GM21786 (cell line): ENCODE data around the gene ARRB1.
"Not testable (repeated sequence)": the region's sequence is repeated elsewhere in the genome, so short reads cannot be mapped to it uniquely, and the experiment has no call there.

Experiments
- ATAC-seq: cut with Tn5 transposase; IDR thresholded peaks from one replicate; pipeline ENCODE4 v1.9.1; 2021; ENCODE audit not compliant: unreplicated experiment

ARRB1 gene

DNA sequence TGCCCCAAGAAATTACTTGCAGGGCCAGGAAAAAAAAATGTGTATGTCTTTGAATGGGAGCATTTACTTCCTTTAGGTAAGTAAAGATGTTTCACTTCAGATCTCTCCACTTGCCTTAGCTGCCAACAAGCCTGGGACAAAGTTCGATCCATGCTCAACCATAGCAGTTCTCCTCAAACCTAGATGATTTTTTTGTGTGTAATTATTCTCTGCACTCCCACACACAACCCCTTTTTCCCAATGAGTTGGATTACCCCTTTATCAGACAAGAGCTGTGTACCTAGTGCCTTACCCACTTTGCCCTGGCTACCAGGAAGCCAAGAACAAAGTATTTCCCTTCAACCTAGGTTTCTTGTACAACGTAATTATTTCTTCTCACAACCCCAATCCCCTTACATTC, 75.3 kb downstream of the ARRB1 start:
- no peak for ATAC-seq

DNA sequence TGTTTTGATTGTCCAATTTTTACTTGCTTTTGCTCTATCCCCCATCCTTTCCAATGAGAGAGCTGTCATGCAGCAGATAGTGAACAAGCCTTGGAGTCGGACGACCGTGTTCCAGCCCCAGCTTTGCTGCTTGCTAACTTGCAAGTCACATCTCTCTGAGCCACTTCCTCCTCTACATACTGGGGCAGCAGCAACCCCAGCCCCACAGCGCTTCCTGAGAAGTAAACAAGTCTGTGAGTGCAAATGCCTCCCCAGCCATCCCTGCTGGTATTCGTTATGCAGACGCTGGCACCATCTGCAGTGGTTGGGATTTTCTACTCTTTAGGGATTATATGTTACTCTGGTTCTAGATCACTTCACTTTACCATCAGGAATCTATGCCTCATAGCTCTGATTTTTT, 75.9 kb downstream of the ARRB1 start:
- no peak for ATAC-seq

DNA sequence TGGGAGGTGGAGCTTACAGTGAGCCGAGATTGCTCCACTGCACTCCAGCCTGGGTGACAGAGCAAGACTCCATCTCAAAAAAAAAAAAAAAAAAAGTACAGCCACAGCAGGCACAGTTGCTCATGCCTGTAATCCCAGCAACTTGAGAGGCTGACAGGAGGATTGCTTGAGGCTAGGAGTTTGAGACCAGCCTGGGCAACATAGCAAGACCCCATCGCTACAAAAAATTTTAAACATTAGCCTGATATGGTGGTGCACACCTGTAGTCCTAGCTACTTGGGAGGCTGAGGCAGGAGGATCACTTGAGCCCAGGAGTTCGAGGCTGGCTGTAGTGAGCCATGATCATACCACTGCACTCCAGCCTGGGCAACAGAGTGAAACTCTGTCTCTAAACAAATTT, 76.7 kb downstream of the ARRB1 start:
- not testable (repeated sequence) for ATAC-seq

DNA sequence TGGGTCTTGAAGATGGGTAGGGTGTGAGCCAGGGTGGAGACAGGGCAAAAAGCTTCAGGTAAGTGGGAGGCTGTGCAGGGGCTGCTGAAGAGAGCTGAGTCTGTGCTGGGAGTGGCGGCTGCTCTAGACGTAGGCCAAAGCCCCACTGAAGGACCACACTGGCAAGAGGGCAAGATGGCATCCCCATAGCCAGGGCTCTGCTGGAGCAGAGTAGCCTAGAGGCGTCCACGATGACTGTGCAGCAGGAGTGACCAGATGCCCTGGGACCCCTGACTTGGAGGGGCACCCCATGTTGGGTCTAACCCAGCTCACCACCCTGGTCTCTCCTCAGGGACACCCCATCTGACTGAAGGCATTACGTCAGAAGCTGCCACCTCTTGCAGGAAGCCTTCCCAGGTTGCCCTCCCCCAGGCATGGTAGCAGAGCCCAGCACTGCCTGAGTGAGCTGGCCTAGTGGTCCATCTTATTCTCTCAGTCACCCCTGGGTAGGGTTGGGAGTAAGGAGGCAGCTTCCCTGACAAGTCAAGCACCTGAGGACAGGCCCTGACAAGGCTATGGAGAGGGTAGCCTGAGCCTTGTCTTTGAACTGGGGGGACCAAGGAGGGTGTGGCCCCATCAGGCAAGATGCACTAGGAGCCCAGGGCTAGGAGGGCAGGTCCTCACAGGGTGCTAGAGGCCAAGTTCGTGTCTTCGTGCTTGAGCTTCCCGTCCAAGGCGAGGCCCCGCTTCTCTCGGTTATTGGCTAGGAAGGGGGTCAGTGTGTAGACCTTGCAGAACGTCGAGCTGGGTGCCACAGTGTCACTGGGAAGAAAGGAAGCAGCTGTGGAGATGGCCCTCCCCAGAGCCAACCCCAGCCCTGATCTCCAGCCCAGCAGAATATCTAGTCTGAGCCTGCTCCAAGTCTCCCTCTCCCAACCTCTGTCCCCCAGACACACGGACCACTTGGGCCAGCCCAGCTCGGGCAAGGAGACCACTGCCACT, 77.8 kb downstream of the ARRB1 start:
- no peak for ATAC-seq

DNA sequence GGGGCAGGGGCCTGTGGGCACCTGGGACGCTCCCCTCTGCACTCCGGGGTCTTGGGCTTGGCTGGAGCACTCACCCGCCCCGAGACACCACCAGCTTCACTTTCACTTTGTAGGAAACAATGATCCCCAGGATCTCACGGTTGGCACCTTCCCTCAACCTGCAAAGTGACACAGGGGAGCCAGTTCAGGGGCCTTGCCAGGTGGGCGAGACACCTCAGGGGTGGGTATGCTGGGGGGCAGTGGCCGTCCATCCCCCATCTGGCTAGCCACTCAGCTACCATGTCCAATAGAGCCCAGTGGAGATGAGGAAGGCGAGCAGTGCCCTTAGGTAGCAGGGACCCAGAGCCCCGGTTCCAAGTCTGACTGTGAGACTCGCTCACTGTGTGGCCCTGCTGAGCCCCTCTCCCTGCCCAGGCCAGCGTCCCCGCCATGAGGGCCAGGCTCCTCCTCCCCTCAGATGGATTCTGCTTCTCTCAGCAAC, 78.6 kb downstream of the ARRB1 start:
- ATAC-seq: no peak

DNA sequence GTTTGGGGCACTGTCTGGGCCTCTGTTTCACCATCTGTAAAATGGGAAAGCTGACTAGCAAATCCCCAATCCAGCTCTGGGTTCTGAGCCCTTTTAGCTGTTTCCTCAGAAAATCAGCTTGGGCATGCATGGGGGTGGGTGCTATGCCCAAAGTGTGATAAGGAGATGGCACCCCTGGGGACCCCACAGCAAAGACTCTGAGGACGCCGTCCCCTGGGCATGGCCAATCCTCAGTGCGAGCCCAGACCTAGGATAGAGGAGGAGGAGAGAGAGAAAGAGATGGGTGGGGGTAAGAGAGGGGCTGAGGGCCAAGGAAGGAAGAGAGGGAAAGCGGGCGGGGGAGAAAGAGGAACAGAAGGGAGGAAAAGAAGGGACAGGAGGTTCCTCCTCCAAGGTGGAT, 79.1 kb downstream of the ARRB1 start:
- ATAC-seq: no peak

DNA sequence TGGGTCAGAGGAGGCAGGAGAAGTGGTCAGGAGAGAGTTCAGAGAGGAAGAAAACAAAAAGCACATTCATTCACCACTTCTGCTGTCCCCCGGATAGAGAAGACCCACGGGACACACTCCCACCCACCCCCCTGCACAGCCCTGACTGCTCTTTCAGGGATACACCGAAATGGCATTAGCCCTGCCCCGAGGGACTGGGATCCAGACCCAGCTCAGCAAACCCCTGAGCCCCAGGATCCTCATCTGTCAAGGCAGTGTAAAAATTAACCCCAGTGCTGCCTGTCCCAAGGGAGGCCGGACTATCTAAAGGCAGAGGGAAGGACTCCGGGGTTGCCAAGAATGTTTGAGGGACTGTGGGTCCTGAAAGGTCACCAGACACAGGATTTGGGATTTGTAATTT, 79.7 kb downstream of the ARRB1 start:
- no peak for ATAC-seq

- ATAC-seq: no peak
Measured at GRCh38 chr11:75270896-75271418, 80.5 kb downstream of the ARRB1 start.

- ATAC-seq: no peak
Measured at GRCh38 chr11:75269896-75270295, 81.6 kb downstream of the ARRB1 start.

- no peak for ATAC-seq
Measured at GRCh38 chr11:75269367-75269660, 82.1 kb downstream of the ARRB1 start.

DNA sequence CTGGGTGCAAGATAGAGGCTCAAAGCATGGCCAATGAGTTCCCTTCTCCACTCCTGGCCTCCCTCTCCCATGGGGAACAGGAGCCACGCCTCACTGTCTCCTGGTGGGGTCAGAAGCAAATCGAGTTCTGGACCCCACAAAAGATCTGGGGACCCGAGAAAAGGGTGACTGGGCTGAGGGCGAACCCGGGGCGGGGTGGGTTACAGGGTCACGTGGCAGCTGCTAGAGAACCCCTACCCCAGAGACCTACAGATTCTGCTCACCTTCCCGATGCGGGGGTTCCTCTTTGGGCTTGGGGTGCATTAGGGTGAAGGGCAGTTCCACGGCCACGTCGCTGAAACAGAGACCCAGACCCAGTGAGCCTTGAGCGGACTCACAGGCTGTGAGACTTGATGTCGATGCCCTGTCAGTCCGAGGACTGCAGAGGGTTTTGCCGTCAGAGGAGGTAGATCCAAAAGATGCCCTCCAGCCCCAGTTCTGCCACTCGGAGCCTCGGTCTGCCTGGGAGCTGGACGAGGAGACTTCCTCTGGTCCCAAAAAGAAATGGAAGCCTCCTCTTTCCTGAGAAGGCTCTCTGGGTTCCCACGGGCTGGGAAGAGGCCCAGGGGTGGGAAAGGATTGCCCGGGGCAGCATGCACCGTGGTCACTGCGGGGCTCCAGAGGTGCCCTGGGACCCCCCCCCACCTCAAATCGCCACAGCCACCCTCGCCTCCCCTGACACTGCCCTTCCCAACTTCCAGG, 82.7 kb downstream of the ARRB1 start:
- no peak for ATAC-seq

DNA sequence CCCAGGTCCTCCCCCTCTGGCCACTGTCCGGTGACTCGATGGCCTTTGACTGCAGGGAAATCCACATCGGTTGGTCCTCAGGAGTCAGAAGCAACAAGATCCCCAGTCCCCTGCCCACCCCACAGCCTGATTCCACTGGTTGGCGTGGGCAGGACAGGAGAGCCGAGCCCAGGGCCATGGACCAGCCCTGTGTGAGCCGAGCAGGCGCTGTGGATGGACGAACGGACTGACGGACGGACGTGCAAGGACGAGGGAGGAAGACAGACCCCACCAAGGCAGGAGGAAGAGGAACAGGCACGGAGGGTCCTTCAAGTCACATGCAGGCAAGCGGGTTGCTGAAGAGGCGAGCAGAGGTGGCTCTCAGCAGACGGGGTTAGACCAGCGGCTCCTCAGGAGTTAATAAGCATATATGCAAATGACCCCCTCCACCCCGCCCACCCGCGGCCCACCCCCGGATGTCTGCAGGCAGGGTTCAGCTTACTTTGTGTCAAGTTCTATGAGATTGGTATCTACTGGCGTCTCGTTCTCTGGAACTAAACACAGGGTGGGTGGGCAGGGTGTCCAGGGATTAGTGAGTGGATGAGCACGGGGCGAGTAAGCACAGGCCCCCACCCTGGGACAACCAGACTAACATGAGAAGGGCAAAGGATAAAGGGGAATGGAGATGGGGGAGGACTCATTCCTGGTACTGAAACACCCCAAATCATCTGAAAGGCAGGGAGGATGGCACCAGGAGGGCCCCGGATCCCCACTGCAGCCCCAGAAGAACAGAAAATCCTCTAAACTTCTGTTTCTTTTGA, 84.1 kb downstream of the ARRB1 start:
- no peak for ATAC-seq

DNA sequence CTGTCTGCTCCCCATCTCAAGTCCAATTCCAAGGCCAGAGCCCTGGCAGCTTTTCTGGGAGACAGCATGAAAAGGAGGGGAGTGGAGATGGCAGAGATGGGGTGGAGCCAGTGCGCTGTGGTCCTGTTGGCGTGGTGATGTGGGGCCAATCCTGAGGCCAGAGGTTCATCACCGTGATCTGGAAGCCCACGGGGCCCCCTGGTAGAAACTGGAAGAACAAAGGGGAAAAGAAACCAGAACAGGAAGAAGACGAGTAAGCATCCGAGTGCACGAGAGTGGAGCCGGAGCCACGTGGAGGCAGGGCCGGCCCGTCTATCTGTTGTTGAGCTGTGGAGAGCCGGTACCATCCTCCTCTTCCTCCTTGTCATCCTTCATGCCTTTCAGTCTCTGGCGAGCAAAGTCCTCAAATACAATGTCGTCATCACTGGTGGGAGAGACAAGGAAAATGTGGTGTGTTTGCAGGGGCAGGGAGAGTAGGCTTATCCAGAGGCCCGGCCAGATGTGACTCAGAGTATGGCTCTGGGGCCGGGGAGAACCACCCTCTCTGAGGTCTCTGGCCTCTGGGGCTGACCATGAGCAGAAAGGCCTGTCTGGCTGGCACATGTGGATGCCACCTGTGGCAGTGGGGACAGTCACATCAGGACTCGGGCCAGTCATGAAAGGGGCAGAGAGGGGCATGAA, 85.5 kb downstream of the ARRB1 start:
- ATAC-seq: no peak

DNA sequence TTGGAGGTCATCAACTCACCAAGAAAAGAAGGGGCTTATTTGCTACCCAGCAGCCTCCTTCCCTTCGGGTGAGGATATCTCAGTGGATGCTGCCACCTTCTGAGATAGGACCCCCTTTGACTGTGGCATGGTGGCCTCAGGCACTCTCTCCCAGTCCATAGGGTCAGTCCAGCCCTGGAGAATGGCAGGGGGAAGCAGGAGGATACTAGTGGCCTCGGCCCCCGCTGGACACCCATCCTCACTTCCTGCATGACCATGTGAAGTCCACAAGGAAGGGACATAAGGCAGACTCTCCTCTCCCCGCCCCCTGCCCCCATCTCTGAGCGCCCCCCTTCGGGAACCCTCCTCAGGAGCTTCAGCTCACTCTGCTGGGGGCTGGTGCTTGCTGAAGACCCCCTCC, 86.5 kb downstream of the ARRB1 start:
- ATAC-seq: no peak

DNA sequence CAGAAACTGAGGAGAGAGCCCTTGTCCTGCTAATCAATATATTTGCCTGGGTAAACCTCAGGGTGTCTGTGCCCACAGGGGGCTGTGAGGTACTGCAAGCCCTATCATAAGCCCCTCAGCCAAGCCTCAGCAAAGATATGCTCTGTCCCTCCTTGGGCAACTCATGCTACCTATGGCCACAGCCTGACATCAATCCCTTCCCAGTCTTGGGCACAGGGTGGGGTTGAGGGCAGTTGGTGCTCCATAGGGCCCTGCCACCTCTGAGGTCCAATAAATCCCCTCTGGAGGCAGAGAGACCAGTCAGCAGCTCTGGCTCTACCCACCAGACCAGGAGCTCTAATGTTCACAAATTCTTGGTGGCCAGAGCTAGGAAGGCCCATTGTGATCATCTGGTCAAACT, 87.1 kb downstream of the ARRB1 start:
- ATAC-seq: no peak

DNA sequence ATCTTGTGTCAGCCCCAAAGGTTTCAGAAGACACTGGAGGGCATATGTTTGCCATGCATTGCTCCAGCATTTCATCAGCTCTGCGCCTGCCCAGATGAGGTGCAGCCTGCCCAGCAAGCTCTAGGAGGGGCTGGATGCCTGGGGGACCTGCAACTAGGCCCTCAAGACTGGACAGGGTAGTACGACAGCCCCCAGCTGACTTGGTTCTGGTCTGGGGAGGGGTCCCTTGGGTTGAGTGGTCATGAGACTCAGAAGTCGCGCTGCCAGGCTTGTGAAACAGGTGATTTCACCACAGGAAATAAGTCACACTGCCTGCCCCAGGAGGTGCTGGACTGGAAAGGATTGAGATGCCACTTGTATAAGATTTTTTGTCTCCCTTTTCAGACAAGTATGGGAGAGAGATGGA, 87.5 kb downstream of the ARRB1 start:
- no peak for ATAC-seq

DNA sequence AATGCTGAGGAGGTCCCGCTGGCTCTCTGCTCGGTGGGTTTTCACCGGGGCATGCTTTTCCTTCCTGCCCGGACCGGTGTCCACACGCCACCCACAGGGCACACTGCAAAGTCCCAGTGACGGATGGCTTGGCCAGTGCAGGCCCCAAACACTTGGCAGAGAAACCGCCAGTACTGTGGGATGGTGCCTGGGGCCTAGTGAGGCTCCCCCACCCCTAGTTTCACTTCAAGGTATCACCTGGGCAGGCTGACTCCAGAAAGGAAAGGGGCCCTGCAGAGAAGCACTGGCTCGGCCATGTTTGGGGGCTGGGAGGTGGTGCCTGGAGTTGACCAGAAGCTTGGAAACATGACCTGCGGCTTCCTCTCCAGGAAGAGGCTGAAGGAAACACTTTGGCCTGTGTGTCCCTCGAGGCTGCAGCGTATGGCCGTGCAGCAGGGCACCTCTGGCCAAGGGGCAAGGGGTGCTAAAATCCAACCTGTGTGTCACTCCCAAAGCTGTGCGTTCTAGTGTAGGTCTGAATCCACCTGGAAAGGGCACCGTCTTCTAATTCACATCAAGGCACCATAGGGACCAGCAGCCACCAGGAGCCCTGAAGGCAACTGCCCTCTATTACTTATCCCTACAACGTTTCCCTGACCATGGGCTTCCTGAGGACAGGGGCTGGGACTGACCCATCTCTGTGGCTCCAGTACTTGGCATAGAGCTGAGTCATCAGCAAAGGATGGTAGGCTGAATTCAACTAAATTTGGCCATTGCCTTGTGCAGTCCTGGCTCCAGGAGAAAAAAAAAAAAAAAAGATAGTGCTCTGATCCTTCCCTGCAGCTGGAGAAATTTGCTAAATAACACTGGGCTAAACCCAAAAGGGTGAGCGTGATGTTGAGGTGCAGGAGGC, 88.3 kb downstream of the ARRB1 start:
- no peak for ATAC-seq

DNA sequence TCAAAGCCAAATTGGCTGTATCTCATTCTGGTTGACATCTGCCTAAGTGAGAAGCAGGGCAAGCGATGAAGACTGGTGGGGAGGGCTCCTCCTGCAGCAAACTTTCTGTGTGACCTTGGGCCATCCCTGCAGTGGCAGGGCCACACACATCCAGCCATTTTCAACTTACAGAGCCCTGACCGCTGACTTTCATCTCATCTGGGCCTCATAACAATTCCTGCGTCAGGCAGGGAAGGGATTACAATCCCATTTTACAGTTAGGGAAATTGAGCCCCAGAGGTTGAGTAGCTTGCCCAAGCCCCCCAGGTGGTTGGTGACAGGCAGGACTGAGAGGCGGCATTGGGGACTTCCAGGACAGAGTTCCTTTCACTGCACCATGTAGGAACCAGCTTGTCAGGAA, 89.0 kb downstream of the ARRB1 start:
- no peak for ATAC-seq

DNA sequence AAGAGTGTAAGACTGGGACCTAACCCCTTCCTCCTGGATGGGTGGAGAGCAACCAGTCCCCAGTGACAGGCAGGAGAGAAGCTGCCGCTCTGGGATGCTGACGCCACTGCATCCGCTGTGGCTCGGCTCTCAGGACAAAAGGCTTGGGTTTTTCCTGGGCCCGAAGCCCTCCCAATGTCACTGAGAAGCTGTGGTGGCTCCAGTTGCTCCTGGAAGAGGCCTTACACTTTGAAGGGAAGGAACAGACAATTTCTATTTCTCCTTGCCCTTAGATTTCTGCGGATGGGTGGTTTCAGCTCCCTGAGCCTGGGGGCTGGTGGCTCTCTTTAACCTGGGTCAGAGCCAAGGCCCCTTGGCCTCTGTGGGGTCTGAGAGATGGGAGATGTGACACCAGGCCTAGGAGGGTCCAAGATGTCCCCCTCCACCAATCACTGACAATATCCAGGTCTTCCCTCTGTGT, 89.5 kb downstream of the ARRB1 start:
- no peak for ATAC-seq
